Measurements from ENCODE around the gene TMEM269.
"Not testable (repeated sequence)": the region's sequence is repeated elsewhere in the genome, so short reads cannot be mapped to it uniquely, and the experiment has no call there.

Gene TMEM269

GRCh38 chr1:42779725-42780124 lies 5.1 kb upstream of the TMEM269 start:
- no peak for DNase-seq

GRCh38 chr1:42780176-42780575 lies 4.6 kb upstream of the TMEM269 start:
- no peak for DNase-seq

- DNase-seq = no peak
These were observed 1.7 kb upstream of the TMEM269 start for GRCh38 chr1:42783092-42783491.

- no peak for DNase-seq
These were observed 245 bp upstream of the TMEM269 start for GRCh38 chr1:42784547-42784945.

- DNase-seq = no peak
These were observed 1.3 kb downstream of the TMEM269 start for GRCh38 chr1:42786097-42786496.

- DNase-seq = no peak
These were observed 3.2 kb downstream of the TMEM269 start for GRCh38 chr1:42788021-42788420.

GRCh38 chr1:42793824-42794223 lies 9.0 kb downstream of the TMEM269 start:
- DNase-seq = no peak

GRCh38 chr1:42797414-42797813 lies 12.6 kb downstream of the TMEM269 start:
- DNase-seq = no peak

- DNase-seq = no peak
These were observed 13.2 kb downstream of the TMEM269 start for GRCh38 chr1:42797979-42798378.

GRCh38 chr1:42801832-42802473 lies 17.2 kb downstream of the TMEM269 start:
- no peak for DNase-seq

GRCh38 chr1:42806171-42806570 lies 21.4 kb downstream of the TMEM269 start:
- no peak for DNase-seq

GRCh38 chr1:42806593-42806992 lies 21.8 kb downstream of the TMEM269 start:
- no peak for DNase-seq

GRCh38 chr1:42807056-42807668 lies 22.4 kb downstream of the TMEM269 start:
- no peak for DNase-seq

- not testable (repeated sequence) for DNase-seq
These were observed 30.0 kb downstream of the TMEM269 start for GRCh38 chr1:42814815-42815214.

GRCh38 chr1:42815941-42816584 lies 31.3 kb downstream of the TMEM269 start:
- DNase-seq = peak; percentile 10

GRCh38 chr1:42816585-42817439 lies 32.0 kb downstream of the TMEM269 start, which contains the start of the genes ERMAP and SVBP:
Gene ERMAP (plus strand): TSS chr1:42817122. CDS start chr1:42830449, 13,327 bp downstream.
Gene SVBP (minus strand): TSS chr1:42817397. CDS start chr1:42816544, 853 bp downstream.
- peak; percentile 81 for DNase-seq

GRCh38 chr1:42817440-42817767 lies 32.6 kb downstream of the TMEM269 start:
- no peak for DNase-seq

- no peak for DNase-seq
These were observed 33.2 kb downstream of the TMEM269 start for GRCh38 chr1:42817976-42818375.

GRCh38 chr1:42820813-42821212 lies 36.0 kb downstream of the TMEM269 start:
- DNase-seq = no peak

GRCh38 chr1:42821690-42822089 lies 36.9 kb downstream of the TMEM269 start:
- no peak for DNase-seq

GRCh38 chr1:42822800-42823392 lies 38.1 kb downstream of the TMEM269 start:
- no peak for DNase-seq

GRCh38 chr1:42824481-42825035 lies 39.8 kb downstream of the TMEM269 start:
- no peak for DNase-seq

All from NCI-H510A (cell line).